OCI-LY1 (cell line): ENCODE results near the gene NCAPG.

Source experiments
- H2AFZ ChIP-seq: fragments of 200-600 bp; sonication (generic), shearing (Covaris generic); 2 replicates; pipeline ENCODE4 v1.6.0; 2014; ENCODE audit warnings: antibody characterized with exemption, mild to moderate bottlenecking, low read length
- H3F3A ChIP-seq: fragments of 200-600 bp; sonication (generic), shearing (Covaris generic); 2 replicates; pipeline ENCODE4 v1.6.0; 2014; ENCODE audit warnings: mild to moderate bottlenecking, antibody characterized with exemption, low read length, moderate library complexity; ENCODE audit not compliant: insufficient read depth
- H3K27ac ChIP-seq: fragments of 200-600 bp; sonication (generic); 2 replicates; pipeline ENCODE4 v1.5.1; 2014; ENCODE audit warnings: low read length, mixed run types, mild to moderate bottlenecking, low read depth; ENCODE audit not compliant: poor library complexity, severe bottlenecking
- H3K27me3 ChIP-seq: fragments of 200-600 bp; sonication (generic); 2 replicates; pipeline ENCODE4 v1.6.0; 2014; ENCODE audit warnings: antibody characterized with exemption, mild to moderate bottlenecking, low read length, moderate library complexity; ENCODE audit not compliant: insufficient read depth
- H3K36me3 ChIP-seq: fragments of 200-600 bp; sonication (generic); 2 replicates; pipeline ENCODE4 v1.6.1; 2014; ENCODE audit warnings: mild to moderate bottlenecking, antibody characterized with exemption, low read length, moderate library complexity, mixed read lengths; ENCODE audit not compliant: insufficient read depth
- H3K4me1 ChIP-seq: fragments of 200-600 bp; sonication (generic); 2 replicates; pipeline ENCODE4 v1.5.1; 2014; ENCODE audit warnings: mild to moderate bottlenecking, low read length, moderate library complexity; ENCODE audit not compliant: insufficient read depth, severe bottlenecking
- H3K4me2 ChIP-seq: fragments of 200-600 bp; sonication (generic), shearing (Covaris generic); 2 replicates; pipeline ENCODE4 v1.6.1; 2014; ENCODE audit warnings: low read length
- H3K4me3 ChIP-seq: fragments of 200-600 bp; sonication (generic); 2 replicates; pipeline ENCODE4 v1.5.1; 2014; ENCODE audit warnings: low read length, low read depth, mild to moderate bottlenecking, mixed read lengths; ENCODE audit not compliant: poor library complexity, severe bottlenecking
- H3K79me2 ChIP-seq: fragments of 200-600 bp; shearing (Covaris generic); 2 replicates; pipeline ENCODE4 v1.6.1; 2016; ENCODE audit warnings: mixed run types, low read length, mixed read lengths; ENCODE audit not compliant: insufficient read depth
- H3K9ac ChIP-seq: fragments of 200-600 bp; sonication (generic), shearing (Covaris generic); 2 replicates; pipeline ENCODE4 v1.6.1; 2014; ENCODE audit warnings: mild to moderate bottlenecking, low read length, mixed read lengths
- H3K9me2 ChIP-seq: fragments of 200-600 bp; sonication (generic), shearing (Covaris generic); 2 replicates; pipeline ENCODE4 v1.6.1; 2014; ENCODE audit warnings: low read depth, mild to moderate bottlenecking, low read length, mixed read lengths
- H3K9me3 ChIP-seq: fragments of 200-600 bp; shearing (Covaris generic); 2 replicates; pipeline ENCODE4 v1.6.1; 2014; ENCODE audit warnings: low read length, mixed read lengths
- H4K20me1 ChIP-seq: fragments of 200-600 bp; sonication (generic), shearing (Covaris generic); 2 replicates; pipeline ENCODE4 v1.6.0; 2016; ENCODE audit warnings: mild to moderate bottlenecking, low read length; ENCODE audit not compliant: insufficient read depth
- EZH2 ChIP-seq: fragments of 200-600 bp; sonication (generic), shearing (Covaris generic); IDR thresholded peaks from 2 replicates; pipeline ENCODE4 v1.8.0; 2017; ENCODE audit warnings: borderline replicate concordance, mixed run types, mild to moderate bottlenecking, antibody characterized with exemption, low read length, moderate library complexity, mixed read lengths
- TF ChIP-seq, protein P1 (sequence below): fragments of 200-600 bp; sonication (generic), shearing (Covaris generic); IDR thresholded peaks from 2 replicates; pipeline ENCODE4 v1.5.1; 2017; ENCODE audit warnings: mild to moderate bottlenecking, antibody characterized with exemption, low read length, moderate library complexity, mixed read lengths

The NCAPG gene

DNA sequence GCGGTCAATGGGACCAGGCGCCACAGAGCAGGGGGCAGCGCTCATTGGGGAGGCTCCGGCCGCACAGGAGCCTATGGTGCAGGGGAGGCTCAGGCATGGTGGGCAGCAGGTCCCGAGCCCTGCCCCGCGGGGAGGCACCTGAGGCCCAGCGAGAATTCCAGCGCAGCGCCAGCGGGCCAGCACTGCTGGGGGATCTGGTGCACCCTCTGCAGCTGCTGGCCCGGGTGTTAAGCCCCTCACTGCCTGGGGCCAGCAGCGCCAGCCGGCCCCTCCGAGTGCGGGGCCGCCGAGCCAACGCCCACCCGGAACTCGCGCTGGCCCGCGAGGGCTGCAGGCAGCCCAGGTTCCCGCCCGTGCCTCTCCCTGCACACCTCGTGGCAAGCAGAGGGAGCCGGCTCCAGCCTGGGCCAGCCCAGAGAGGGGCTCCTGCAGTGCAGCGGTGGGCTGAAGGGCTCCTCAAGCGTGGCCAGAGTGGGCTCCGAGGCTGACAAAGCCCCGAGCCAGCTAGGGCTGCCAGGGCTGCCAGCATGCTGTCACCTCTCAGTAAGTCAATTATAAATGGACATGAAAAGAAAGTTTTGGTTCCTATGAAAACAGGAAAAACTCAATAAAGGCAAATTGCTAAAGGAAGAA, 43.8 kb upstream of the NCAPG start:
- Histone ChIP-seq H4K20me1 (no peaks in the 10 kb centered on the region), H3K9me2 (no peaks in the 10 kb centered on the region), H3K27me3 (no peaks in the 10 kb centered on the region), H3K4me3 (no peak overlapping the region), H3K4me2 (no peak overlapping the region), H3K36me3 (no peaks in the 10 kb centered on the region), H3K4me1 (no peaks in the 10 kb centered on the region), H3K79me2 (no peaks in the 10 kb centered on the region), H3K9me3 (no peaks in the 10 kb centered on the region), H3K27ac (no peak overlapping the region), H2AFZ (no peak overlapping the region), H3F3A (no peaks in the 10 kb centered on the region), H3K9ac (no peak overlapping the region)
- TF ChIP-seq, protein P1, sequence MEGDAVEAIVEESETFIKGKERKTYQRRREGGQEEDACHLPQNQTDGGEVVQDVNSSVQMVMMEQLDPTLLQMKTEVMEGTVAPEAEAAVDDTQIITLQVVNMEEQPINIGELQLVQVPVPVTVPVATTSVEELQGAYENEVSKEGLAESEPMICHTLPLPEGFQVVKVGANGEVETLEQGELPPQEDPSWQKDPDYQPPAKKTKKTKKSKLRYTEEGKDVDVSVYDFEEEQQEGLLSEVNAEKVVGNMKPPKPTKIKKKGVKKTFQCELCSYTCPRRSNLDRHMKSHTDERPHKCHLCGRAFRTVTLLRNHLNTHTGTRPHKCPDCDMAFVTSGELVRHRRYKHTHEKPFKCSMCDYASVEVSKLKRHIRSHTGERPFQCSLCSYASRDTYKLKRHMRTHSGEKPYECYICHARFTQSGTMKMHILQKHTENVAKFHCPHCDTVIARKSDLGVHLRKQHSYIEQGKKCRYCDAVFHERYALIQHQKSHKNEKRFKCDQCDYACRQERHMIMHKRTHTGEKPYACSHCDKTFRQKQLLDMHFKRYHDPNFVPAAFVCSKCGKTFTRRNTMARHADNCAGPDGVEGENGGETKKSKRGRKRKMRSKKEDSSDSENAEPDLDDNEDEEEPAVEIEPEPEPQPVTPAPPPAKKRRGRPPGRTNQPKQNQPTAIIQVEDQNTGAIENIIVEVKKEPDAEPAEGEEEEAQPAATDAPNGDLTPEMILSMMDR, result no peak
- no peak for TF ChIP-seq EZH2

DNA sequence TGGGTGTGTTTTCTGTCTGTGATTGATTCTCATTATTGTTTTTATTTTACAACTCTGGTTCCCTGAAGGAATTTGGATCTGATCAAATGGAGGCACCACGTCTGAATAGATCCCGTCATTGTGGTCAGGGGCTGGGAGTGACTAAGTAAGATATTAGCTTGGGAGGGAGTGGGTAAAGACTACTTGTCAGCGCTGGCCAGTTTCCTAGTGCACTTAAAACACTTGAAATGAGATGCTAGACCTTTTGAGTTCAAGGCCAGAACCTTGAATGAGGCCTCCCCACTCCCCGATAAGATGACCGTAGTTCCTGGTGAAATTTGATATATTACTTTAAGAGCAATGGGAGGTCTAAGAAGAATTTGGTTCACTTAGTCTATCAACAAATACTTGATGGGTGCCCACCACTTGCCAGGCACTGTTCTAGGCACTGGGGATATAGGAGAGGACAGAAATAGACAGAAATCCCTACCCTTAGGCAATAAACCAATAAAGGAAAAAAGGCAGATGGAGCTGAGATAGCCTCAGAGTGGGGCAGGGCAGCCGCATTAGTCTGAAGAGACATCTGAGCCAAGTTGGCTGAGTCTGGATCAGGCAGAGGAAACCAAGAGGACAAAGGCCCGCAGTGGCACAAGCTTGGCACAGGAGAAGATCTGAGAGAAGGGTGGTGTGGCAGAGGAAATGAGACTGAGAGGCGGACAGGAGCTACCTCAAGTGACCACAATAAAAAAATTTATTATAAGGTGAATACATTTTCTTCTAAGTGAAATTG, 41.2 kb upstream of the NCAPG start:
- no peaks in the 10 kb centered on the region for H3F3A ChIP-seq
- H3K4me1 ChIP-seq, result no peaks in the 10 kb centered on the region
- H3K9ac ChIP-seq, result no peak overlapping the region
- H3K9me2 ChIP-seq, result no peaks in the 10 kb centered on the region
- H3K27ac ChIP-seq, result no peak overlapping the region
- H3K4me3 ChIP-seq, result no peak overlapping the region
- no peaks in the 10 kb centered on the region for H3K9me3 ChIP-seq
- no peak for TF ChIP-seq EZH2
- TF ChIP-seq, protein P1, result no peak
- H2AFZ ChIP-seq, result no peak overlapping the region
- H4K20me1 ChIP-seq, result no peaks in the 10 kb centered on the region
- H3K4me2 ChIP-seq, result no peak overlapping the region
- no peaks in the 10 kb centered on the region for H3K79me2 ChIP-seq
- H3K36me3 ChIP-seq, result no peaks in the 10 kb centered on the region
- no peaks in the 10 kb centered on the region for H3K27me3 ChIP-seq

DNA sequence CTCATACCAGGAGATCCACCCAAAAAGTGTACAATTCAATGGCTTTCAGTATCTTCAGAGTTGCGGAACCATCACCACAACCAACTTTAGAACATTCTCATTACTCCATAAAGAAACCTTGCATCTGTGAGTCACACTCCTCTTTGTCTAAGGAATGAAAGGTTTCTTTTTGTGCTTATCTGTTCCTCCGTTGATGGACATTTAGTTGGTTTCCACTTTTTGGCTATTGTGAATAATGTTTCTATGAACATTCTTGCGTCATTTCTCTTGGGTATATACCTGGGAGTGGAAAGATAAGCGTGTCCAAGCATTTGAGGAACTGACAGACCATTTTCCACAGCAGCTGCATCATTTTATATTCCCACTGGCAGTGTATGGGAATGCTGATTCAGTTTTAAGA, 39.9 kb upstream of the NCAPG start:
- no peaks in the 10 kb centered on the region for H3K9me3 ChIP-seq
- no peak overlapping the region for H3K4me3 ChIP-seq
- no peak overlapping the region for H3K4me2 ChIP-seq

More for the DNA sequence above, 39.9 kb upstream of the NCAPG start:
- H3K27me3 ChIP-seq, result no peaks in the 10 kb centered on the region
- no peaks in the 10 kb centered on the region for H3F3A ChIP-seq
- H4K20me1 ChIP-seq, result no peaks in the 10 kb centered on the region
- no peaks in the 10 kb centered on the region for H3K36me3 ChIP-seq
- no peaks in the 10 kb centered on the region for H3K79me2 ChIP-seq
- no peak overlapping the region for H3K9ac ChIP-seq
- H3K4me1 ChIP-seq, result no peaks in the 10 kb centered on the region
- TF ChIP-seq, protein P1, result no peak
- no peak for TF ChIP-seq EZH2
- H2AFZ ChIP-seq, result no peak overlapping the region
- no peaks in the 10 kb centered on the region for H3K9me2 ChIP-seq
- no peak overlapping the region for H3K27ac ChIP-seq
